GM13977 (cell line): ENCODE results near the gene SH3RF2.
"Not testable (repeated sequence)": the region's sequence is repeated elsewhere in the genome, so short reads cannot be mapped to it uniquely, and the experiment has no call there.

ENCODE experiments used
- DNase-seq: peaks from one replicate; pipeline ENCODE4 v3.0.0; 2012; ENCODE audit warnings: low spot score
- in situ Hi-C: fragments of 300-500 bp; cut with MboI; formaldehyde crosslinking; loops from one replicate; pipeline ENCODE4 v1.12.0; 2022; ENCODE audit warnings: low sequenced_read_pairs, low pct_unique_long_range_greater_than_20kb, mixed read lengths, inconsistent platforms; ENCODE audit not compliant: unreplicated experiment
- TF ChIP-seq, protein P1 (sequence below): IDR thresholded peaks from 2 replicates; pipeline ENCODE4 v1.5.1; 2012; ENCODE audit warnings: mild to moderate bottlenecking, control low read depth; ENCODE audit not compliant: insufficient read depth; ENCODE audit errors: extremely low read depth, missing control alignments

Gene SH3RF2

DNA sequence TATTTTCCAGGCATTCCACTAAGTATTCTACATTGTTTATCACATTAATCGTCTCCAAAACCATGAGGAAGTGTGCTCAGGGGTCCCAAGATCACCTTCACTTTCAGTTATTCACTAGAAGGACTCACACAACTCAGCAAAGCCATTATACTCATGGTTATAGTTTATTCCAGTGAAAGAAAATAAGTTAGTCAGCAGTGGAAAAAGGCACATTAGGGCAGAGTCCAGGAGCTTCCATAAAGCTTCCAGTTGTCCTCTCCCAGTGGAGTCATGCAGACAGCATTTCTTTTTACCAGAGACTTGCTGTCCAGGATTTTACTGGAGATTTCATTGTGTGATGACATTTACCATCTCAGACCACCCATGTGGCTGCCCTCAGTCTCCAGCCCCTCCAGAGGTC is 51.5 kb downstream of the SH3RF2 start:
- in situ Hi-C loops: no loop called here
- TF ChIP-seq, protein P1, sequence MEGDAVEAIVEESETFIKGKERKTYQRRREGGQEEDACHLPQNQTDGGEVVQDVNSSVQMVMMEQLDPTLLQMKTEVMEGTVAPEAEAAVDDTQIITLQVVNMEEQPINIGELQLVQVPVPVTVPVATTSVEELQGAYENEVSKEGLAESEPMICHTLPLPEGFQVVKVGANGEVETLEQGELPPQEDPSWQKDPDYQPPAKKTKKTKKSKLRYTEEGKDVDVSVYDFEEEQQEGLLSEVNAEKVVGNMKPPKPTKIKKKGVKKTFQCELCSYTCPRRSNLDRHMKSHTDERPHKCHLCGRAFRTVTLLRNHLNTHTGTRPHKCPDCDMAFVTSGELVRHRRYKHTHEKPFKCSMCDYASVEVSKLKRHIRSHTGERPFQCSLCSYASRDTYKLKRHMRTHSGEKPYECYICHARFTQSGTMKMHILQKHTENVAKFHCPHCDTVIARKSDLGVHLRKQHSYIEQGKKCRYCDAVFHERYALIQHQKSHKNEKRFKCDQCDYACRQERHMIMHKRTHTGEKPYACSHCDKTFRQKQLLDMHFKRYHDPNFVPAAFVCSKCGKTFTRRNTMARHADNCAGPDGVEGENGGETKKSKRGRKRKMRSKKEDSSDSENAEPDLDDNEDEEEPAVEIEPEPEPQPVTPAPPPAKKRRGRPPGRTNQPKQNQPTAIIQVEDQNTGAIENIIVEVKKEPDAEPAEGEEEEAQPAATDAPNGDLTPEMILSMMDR: no peak

DNA sequence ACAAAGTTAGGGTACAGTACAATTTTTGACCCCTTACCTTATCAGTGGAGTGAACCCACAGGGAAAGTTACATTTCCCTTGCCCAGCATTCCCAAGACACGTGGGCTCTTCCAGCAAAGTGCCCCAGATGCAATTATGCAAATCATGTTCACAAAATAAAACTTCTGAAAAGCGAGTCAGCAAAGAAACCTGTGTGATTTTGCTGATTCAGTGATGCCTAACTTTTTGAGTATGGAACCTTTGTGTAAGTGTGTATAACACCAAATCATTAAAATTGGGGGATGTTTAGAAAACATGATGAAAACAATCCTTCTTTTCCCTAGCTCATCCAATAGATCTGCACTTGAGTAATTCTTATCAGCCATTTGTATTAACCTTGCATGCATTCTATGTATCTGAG is 52.6 kb downstream of the SH3RF2 start:
- DNase-seq: no peak
- in situ Hi-C loops: no loop called here
- TF ChIP-seq, protein P1: no peak

More for the DNA sequence above, 51.5 kb downstream of the SH3RF2 start:
- no peak for DNase-seq

DNA sequence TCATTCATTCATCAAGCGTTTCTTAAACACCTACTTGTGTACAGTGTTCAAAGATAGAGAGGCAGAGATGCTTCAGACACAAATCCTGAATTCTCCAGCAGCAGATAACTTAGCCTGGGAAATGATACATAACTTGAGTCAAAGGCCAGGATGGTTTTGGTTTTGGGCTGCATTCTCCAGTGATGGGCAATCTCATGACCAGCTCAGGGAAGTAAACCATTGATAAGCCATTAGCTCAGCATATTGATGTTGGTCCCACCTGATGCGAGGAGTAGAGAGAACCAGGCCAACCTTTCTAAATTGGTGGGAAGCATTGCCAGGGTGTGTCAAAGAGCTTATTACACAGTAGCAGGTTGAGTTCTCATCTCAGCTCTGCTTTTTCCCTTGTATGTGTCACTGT is 53.0 kb downstream of the SH3RF2 start:
- in situ Hi-C loops: no loop called here
- TF ChIP-seq, protein P1: no peak
- DNase-seq: no peak

DNA sequence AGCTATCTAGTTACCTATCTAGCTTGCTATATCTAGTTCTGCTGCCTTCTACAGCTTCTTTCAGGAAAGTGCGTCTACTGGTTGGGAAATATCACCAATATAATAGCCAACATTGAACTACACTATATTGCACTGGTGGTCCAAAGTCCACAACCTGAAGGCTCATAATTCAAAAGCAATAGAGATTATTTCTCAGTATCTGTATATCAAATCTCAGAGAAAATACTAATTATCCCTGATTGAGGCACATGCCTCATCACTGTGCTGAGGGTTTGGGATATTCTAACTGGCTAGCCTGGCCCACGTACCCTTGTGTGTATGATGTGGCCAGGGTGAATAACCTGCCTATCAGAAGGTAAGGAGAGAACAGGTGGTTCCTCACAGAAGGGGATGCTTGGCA is 53.8 kb downstream of the SH3RF2 start:
- TF ChIP-seq, protein P1: no peak
- DNase-seq: no peak
- in situ Hi-C loops: no loop called here

DNA sequence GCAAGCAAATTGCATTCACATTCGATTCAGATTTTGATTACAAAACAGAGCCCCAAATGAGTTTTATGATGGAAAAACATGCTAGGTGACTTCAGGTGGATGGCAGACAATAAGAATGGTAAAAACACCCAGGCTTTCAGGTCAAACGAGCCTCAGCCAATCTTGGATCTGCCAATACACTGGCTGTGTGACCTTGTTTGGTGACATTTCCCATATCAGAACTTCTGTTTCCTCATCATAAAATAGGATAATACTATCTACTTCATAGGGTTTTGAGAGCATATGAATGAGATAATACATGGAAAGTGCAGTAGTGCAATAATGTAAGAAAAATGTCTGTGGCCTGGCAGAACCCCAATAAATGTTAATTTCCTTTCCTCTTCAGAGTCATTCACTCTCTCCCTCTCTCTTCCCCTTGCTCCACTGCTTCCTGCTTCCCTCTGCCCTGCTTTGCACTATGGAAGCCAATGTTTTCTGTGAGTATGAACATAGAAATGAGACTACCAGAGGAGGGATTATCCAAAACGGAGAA is 54.7 kb downstream of the SH3RF2 start:
- in situ Hi-C loops: no loop called here
- TF ChIP-seq, protein P1: no peak
- no peak for DNase-seq

DNA sequence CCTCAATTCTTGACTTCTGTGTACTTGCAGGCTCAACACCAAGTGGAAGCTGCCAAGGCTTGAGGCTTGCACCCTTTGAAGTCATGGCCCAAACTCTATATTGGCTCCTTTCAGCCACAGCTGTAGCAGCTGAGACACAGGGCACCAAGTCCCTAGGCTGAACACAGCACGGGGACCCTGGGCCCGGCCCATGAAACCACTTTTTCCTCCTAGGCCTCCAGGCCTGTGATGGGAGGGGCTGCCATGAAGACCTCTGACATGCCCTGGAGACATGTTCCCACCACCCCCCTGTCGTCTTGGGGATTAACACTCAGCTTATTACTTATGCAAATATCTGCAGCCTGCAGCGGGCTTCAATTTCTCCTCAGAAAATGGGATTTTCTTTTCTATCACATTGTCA is 57.2 kb downstream of the SH3RF2 start:
- DNase-seq, in situ Hi-C loops: not testable (repeated sequence)

DNA sequence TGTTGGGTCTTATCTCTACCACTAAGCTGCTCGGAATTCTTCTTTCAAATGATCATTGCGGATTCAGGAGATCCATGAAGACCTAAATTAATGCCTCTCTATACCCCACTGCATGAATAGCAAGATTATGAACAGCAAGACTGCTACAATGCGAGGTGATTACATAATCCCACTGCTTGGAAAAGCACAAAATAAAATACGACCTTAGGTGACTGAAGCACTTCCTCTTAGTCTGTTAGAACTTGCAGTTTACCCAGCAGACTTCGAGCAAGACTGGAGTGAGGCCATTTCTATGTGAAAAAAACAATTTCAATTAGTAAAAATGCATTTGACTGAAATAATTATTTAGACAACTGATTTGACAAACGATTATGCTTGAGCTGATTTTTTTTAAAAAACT is 59.8 kb downstream of the SH3RF2 start:
- TF ChIP-seq, protein P1: no peak
- in situ Hi-C loops: no loop called here
- no peak for DNase-seq
